ENCODE results near the gene SYNE3.

Gene SYNE3

GRCh38 chr14:95496690-95497259 is 19.7 kb downstream of the SYNE3 start:
- peaks cover 9% of the 10 kb centered on the region for H3K4me1 ChIP-seq (ENCODE audit: control insufficient read depth, low read depth, low read length)
- H3K79me2 ChIP-seq (ENCODE audit: control insufficient read depth, insufficient read depth, low read length): no peaks in the 10 kb centered on the region
- H3K18ac ChIP-seq (ENCODE audit: low read length): no peak overlapping the region
- no peak for DNase-seq
- H2BK15ac ChIP-seq (replicated peaks; ENCODE audit: low read depth): no peak overlapping the region
- no peak overlapping the region for H3K56ac ChIP-seq (ENCODE audit: low read length)
- H3K4me3 ChIP-seq (ENCODE audit: low read length): no peak overlapping the region
- H2AK5ac ChIP-seq (ENCODE audit: low read length): no peak overlapping the region
- no peak overlapping the region for H2BK5ac ChIP-seq (ENCODE audit: low read length)
- H3K23ac ChIP-seq (ENCODE audit: low read length): no peak overlapping the region
- no peaks in the 10 kb centered on the region for H3K36me3 ChIP-seq (ENCODE audit: control insufficient read depth, insufficient read depth, low read length)
- H2BK120ac ChIP-seq (ENCODE audit: low read depth, low read length): no peak overlapping the region
- no peaks in the 10 kb centered on the region for H3K27me3 ChIP-seq (ENCODE audit: insufficient read depth, low read length, poor library complexity)
- no peak overlapping the region for H3K4ac ChIP-seq (ENCODE audit: low read depth, low read length)
- H4K5ac ChIP-seq (ENCODE audit: low read length): no peak overlapping the region
- H3K27ac ChIP-seq (ENCODE audit: low read depth, low read length): peak overlapping the region; percentile 4
- no peak overlapping the region for H4K8ac ChIP-seq (ENCODE audit: low read depth, low read length)
- WGBS (ENCODE audit: extremely low coverage, insufficient coverage, low lambda C conversion rate): no CpG with 5 or more reads among the region's 4 CpGs
- no peak overlapping the region for H3K9ac ChIP-seq (ENCODE audit: low read length)
- H3K79me1 ChIP-seq (ENCODE audit: low read length): no peaks in the 10 kb centered on the region
- H3K4me2 ChIP-seq (ENCODE audit: low read length): no peak overlapping the region

GRCh38 chr14:95496111-95496681 is 20.3 kb downstream of the SYNE3 start:
- Histone ChIP-seq H3K18ac (ENCODE audit: low read length) (no peak overlapping the region), H2BK120ac (ENCODE audit: low read depth, low read length) (no peak overlapping the region), H3K9ac (ENCODE audit: low read length) (no peak overlapping the region), H3K4me1 (ENCODE audit: control insufficient read depth, low read depth, low read length) (peaks cover 9% of the 10 kb centered on the region), H3K36me3 (ENCODE audit: control insufficient read depth, insufficient read depth, low read length) (no peaks in the 10 kb centered on the region), H2BK15ac (replicated peaks; ENCODE audit: low read depth) (no peak overlapping the region), H3K4me2 (ENCODE audit: low read length) (no peak overlapping the region), H3K56ac (ENCODE audit: low read length) (peak overlapping the region; percentile 11), H3K79me1 (ENCODE audit: low read length) (no peaks in the 10 kb centered on the region), H4K5ac (ENCODE audit: low read length) (no peak overlapping the region), H4K8ac (ENCODE audit: low read depth, low read length) (no peak overlapping the region), H3K27me3 (ENCODE audit: insufficient read depth, low read length, poor library complexity) (no peaks in the 10 kb centered on the region), H3K79me2 (ENCODE audit: control insufficient read depth, insufficient read depth, low read length) (no peaks in the 10 kb centered on the region), H3K27ac (ENCODE audit: low read depth, low read length) (peak overlapping the region; percentile 4), H3K4ac (ENCODE audit: low read depth, low read length) (no peak overlapping the region), H2BK5ac (ENCODE audit: low read length) (no peak overlapping the region), H3K23ac (ENCODE audit: low read length) (no peak overlapping the region), H3K4me3 (ENCODE audit: low read length) (no peak overlapping the region), H2AK5ac (ENCODE audit: low read length) (no peak overlapping the region)
- peak; percentile 83 for DNase-seq
- no CpG with 5 or more reads among the region's 4 CpGs for WGBS (ENCODE audit: extremely low coverage, insufficient coverage, low lambda C conversion rate)

DNA sequence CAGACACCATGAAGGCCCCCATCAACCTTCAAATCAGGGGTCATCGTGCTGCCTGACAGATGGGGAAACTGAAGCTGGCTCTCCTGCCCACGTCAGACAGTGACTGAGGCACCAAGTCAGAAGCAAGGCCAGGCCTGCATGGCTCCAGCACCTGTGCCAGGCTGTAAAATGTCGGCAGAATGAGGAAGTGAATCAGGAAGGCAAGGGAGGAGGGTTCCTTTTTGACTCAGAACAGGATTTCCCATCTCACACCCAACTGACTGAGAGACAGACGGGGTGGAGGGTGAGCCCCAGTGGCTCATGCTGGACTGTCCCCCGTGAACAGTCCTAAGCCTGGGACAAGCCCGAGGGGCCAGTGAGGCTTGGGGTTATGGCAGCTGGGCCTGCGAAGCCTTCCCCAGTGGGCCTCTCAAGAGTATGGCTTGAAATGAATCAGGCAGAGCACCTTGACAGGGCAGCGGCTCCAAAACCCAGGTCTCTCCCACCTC is 20.9 kb downstream of the SYNE3 start:
- H2BK5ac ChIP-seq (ENCODE audit: low read length): no peak overlapping the region
- H3K4ac ChIP-seq (ENCODE audit: low read depth, low read length): no peak overlapping the region
- H2AK5ac ChIP-seq (ENCODE audit: low read length): peak overlapping the region; percentile 32
- no peak overlapping the region for H3K18ac ChIP-seq (ENCODE audit: low read length)
- no peak overlapping the region for H3K27ac ChIP-seq (ENCODE audit: low read depth, low read length)
- H3K9ac ChIP-seq (ENCODE audit: low read length): no peak overlapping the region
- no peak overlapping the region for H3K4me3 ChIP-seq (ENCODE audit: low read length)
- no peaks in the 10 kb centered on the region for H3K79me1 ChIP-seq (ENCODE audit: low read length)
- H3K79me2 ChIP-seq (ENCODE audit: control insufficient read depth, insufficient read depth, low read length): no peaks in the 10 kb centered on the region
- no peak overlapping the region for H2BK15ac ChIP-seq (replicated peaks; ENCODE audit: low read depth)
- H2BK120ac ChIP-seq (ENCODE audit: low read depth, low read length): no peak overlapping the region
- no peak overlapping the region for H3K4me2 ChIP-seq (ENCODE audit: low read length)
- H4K5ac ChIP-seq (ENCODE audit: low read length): no peak overlapping the region
- no peak overlapping the region for H4K8ac ChIP-seq (ENCODE audit: low read depth, low read length)
- no peak for DNase-seq
- H3K23ac ChIP-seq (ENCODE audit: low read length): no peak overlapping the region
- no CpG with 5 or more reads among the region's 8 CpGs for WGBS (ENCODE audit: extremely low coverage, insufficient coverage, low lambda C conversion rate)
- peak overlapping the region; percentile 43 for H3K56ac ChIP-seq (ENCODE audit: low read length)
- H3K27me3 ChIP-seq (ENCODE audit: insufficient read depth, low read length, poor library complexity): no peaks in the 10 kb centered on the region
- no peaks in the 10 kb centered on the region for H3K36me3 ChIP-seq (ENCODE audit: control insufficient read depth, insufficient read depth, low read length)
- peaks cover 9% of the 10 kb centered on the region for H3K4me1 ChIP-seq (ENCODE audit: control insufficient read depth, low read depth, low read length)

GRCh38 chr14:95495076-95495475 is 21.4 kb downstream of the SYNE3 start:
- Histone ChIP-seq H3K36me3 (ENCODE audit: control insufficient read depth, insufficient read depth, low read length) (no peaks in the 10 kb centered on the region), H4K8ac (ENCODE audit: low read depth, low read length) (no peak overlapping the region), H2BK5ac (ENCODE audit: low read length) (no peak overlapping the region), H3K4me3 (ENCODE audit: low read length) (no peak overlapping the region), H3K4ac (ENCODE audit: low read depth, low read length) (no peak overlapping the region), H3K4me1 (ENCODE audit: control insufficient read depth, low read depth, low read length) (peaks cover 9% of the 10 kb centered on the region), H3K27ac (ENCODE audit: low read depth, low read length) (no peak overlapping the region), H3K56ac (ENCODE audit: low read length) (no peak overlapping the region), H2BK15ac (replicated peaks; ENCODE audit: low read depth) (no peak overlapping the region), H3K18ac (ENCODE audit: low read length) (no peak overlapping the region), H3K23ac (ENCODE audit: low read length) (no peak overlapping the region), H3K79me2 (ENCODE audit: control insufficient read depth, insufficient read depth, low read length) (no peaks in the 10 kb centered on the region), H2BK120ac (ENCODE audit: low read depth, low read length) (no peak overlapping the region), H3K9ac (ENCODE audit: low read length) (no peak overlapping the region), H4K5ac (ENCODE audit: low read length) (no peak overlapping the region), H3K4me2 (ENCODE audit: low read length) (no peak overlapping the region), H2AK5ac (ENCODE audit: low read length) (no peak overlapping the region), H3K79me1 (ENCODE audit: low read length) (no peaks in the 10 kb centered on the region), H3K27me3 (ENCODE audit: insufficient read depth, low read length, poor library complexity) (no peaks in the 10 kb centered on the region)
- no CpG with 5 or more reads among the region's 3 CpGs for WGBS (ENCODE audit: extremely low coverage, insufficient coverage, low lambda C conversion rate)
- DNase-seq: no peak

DNA sequence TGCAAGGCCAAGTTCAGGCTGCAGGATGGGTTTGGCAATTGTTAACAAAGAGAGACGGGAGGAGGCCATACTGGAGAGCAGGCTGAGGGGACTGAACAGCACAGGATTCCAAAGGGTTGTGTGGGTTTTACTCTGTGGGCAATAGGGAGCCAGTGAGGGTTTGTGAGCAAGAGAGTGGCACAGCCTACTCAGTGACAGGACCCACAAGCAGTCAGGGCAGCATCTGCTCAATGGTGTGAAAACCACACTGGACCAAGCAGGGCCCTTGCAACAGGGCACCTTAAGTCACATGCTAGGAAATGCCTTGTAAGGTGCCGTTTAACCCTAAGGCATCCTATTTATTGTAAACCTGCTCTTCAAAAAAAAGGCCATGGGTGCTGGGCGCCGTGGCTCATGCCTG is 22.0 kb downstream of the SYNE3 start:
- no peak overlapping the region for H3K9ac ChIP-seq (ENCODE audit: low read length)
- no peaks in the 10 kb centered on the region for H3K27me3 ChIP-seq (ENCODE audit: insufficient read depth, low read length, poor library complexity)
- peaks cover 9% of the 10 kb centered on the region for H3K4me1 ChIP-seq (ENCODE audit: control insufficient read depth, low read depth, low read length)
- no peak for DNase-seq
- no peak overlapping the region for H2BK5ac ChIP-seq (ENCODE audit: low read length)
- H2BK15ac ChIP-seq (replicated peaks; ENCODE audit: low read depth): no peak overlapping the region
- H3K4me3 ChIP-seq (ENCODE audit: low read length): no peak overlapping the region
- no peak overlapping the region for H2BK120ac ChIP-seq (ENCODE audit: low read depth, low read length)
- no peak overlapping the region for H3K4me2 ChIP-seq (ENCODE audit: low read length)
- no peaks in the 10 kb centered on the region for H3K79me1 ChIP-seq (ENCODE audit: low read length)
- no CpG with 5 or more reads among the region's 4 CpGs for WGBS (ENCODE audit: extremely low coverage, insufficient coverage, low lambda C conversion rate)
- no peaks in the 10 kb centered on the region for H3K79me2 ChIP-seq (ENCODE audit: control insufficient read depth, insufficient read depth, low read length)
- H3K27ac ChIP-seq (ENCODE audit: low read depth, low read length): no peak overlapping the region
- no peak overlapping the region for H4K5ac ChIP-seq (ENCODE audit: low read length)
- no peak overlapping the region for H4K8ac ChIP-seq (ENCODE audit: low read depth, low read length)
- H3K18ac ChIP-seq (ENCODE audit: low read length): no peak overlapping the region
- no peak overlapping the region for H3K23ac ChIP-seq (ENCODE audit: low read length)
- no peaks in the 10 kb centered on the region for H3K36me3 ChIP-seq (ENCODE audit: control insufficient read depth, insufficient read depth, low read length)
- H3K4ac ChIP-seq (ENCODE audit: low read depth, low read length): no peak overlapping the region
- H2AK5ac ChIP-seq (ENCODE audit: low read length): no peak overlapping the region
- no peak overlapping the region for H3K56ac ChIP-seq (ENCODE audit: low read length)

DNA sequence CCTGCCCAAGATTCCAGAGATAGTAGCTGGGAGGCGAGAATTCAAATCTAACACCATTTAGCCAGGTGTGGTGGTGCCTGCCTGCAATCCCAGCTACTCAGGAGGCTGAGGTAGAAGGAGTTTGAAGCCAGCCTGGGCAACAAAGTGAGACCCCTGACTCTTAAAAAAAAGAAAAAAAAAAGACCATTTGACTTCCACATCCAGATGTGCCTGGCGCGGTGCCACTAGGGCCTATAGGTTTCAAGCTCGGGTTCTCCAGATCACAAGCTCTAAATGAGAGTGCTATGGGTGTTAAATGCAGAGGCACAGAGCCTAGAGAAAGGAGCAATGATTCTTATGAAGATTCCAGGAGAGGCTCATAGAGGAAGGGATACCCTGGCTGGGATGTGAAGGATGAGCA is 22.5 kb downstream of the SYNE3 start:
- Histone ChIP-seq H2BK5ac (ENCODE audit: low read length) (no peak overlapping the region), H2BK120ac (ENCODE audit: low read depth, low read length) (no peak overlapping the region), H3K79me2 (ENCODE audit: control insufficient read depth, insufficient read depth, low read length) (no peaks in the 10 kb centered on the region), H3K79me1 (ENCODE audit: low read length) (no peaks in the 10 kb centered on the region), H3K18ac (ENCODE audit: low read length) (no peak overlapping the region), H3K9ac (ENCODE audit: low read length) (no peak overlapping the region), H3K36me3 (ENCODE audit: control insufficient read depth, insufficient read depth, low read length) (no peaks in the 10 kb centered on the region), H3K27me3 (ENCODE audit: insufficient read depth, low read length, poor library complexity) (no peaks in the 10 kb centered on the region), H3K4ac (ENCODE audit: low read depth, low read length) (no peak overlapping the region), H3K4me2 (ENCODE audit: low read length) (no peak overlapping the region), H3K27ac (ENCODE audit: low read depth, low read length) (no peak overlapping the region), H3K56ac (ENCODE audit: low read length) (no peak overlapping the region), H4K5ac (ENCODE audit: low read length) (no peak overlapping the region), H2BK15ac (replicated peaks; ENCODE audit: low read depth) (no peak overlapping the region), H3K4me3 (ENCODE audit: low read length) (no peak overlapping the region), H2AK5ac (ENCODE audit: low read length) (no peak overlapping the region), H3K23ac (ENCODE audit: low read length) (no peak overlapping the region), H3K4me1 (ENCODE audit: control insufficient read depth, low read depth, low read length) (peaks cover 9% of the 10 kb centered on the region), H4K8ac (ENCODE audit: low read depth, low read length) (no peak overlapping the region)
- no CpG with 5 or more reads among the region's 4 CpGs for WGBS (ENCODE audit: extremely low coverage, insufficient coverage, low lambda C conversion rate)
- DNase-seq: no peak
